ENCODE data around the gene UBE2QL1.

Gene UBE2QL1

DNA sequence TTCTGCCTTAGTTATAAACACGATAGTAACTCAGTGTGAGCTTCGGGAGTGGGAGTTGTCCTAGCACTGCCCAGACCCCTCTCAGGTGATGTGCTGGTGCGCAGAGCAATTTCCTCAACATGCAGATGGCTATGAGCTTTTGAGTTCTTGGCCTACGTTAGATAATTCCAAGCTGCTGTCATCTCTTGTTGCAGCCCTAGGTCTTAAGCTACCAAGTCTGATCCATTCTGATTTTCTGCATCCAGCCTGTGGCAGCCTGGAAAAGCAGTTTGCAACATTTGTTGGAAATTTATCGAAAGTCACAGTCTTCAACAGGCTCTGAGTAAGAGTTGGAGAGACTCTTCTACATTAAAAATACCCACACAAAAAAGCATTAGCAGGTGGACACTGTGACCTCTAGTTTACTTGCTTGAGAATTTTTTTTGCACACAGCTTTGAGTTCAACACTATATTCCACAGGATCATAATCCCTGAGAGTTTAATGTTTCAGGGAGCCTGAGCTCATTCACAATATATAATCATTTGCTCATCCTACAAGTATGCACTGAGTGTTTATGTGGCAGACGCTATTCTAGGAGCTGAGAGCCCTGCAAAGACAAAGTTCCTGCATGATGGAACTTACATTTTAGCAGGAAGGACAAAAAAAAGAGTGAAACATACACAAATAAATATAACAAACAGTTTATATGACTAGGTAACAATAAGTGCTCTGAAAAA lies 91.6 kb downstream of the UBE2QL1 start:
- FAIRE-seq = no peak

DNA sequence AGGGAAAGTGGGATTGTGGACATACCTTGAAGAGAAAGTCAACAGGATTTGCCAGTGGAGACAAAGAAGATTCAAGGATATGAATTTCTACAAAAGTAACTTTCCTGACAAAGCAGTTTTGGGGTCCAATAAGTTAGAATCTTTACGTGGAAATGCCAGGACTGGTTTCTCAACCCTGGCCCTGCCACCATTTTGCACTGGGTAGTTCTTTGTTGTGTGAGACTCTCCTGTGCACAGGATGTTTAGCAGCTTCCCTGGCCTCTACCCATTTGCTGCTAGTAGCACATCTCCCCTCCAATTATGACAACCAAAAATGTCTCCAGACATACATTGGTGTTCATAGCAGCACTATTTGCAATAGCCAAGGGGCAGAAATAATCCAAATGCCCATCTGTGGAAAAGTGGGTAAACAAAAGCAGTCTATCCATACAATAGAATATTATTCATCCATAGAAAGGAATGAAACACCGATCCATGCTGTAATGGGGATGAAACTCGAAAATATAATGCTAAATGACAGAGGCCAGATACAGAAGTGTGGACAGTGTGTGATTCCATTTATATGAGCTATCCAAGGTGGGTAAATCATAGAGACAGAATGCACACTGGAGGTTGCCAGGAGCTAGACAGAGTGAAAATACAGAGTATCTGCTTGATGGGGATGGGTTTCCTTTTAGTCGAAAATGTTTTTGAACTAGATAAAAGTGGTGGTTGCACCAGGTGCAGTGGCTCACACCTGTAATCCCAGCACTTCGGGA lies 92.8 kb downstream of the UBE2QL1 start:
- no peak for FAIRE-seq

DNA sequence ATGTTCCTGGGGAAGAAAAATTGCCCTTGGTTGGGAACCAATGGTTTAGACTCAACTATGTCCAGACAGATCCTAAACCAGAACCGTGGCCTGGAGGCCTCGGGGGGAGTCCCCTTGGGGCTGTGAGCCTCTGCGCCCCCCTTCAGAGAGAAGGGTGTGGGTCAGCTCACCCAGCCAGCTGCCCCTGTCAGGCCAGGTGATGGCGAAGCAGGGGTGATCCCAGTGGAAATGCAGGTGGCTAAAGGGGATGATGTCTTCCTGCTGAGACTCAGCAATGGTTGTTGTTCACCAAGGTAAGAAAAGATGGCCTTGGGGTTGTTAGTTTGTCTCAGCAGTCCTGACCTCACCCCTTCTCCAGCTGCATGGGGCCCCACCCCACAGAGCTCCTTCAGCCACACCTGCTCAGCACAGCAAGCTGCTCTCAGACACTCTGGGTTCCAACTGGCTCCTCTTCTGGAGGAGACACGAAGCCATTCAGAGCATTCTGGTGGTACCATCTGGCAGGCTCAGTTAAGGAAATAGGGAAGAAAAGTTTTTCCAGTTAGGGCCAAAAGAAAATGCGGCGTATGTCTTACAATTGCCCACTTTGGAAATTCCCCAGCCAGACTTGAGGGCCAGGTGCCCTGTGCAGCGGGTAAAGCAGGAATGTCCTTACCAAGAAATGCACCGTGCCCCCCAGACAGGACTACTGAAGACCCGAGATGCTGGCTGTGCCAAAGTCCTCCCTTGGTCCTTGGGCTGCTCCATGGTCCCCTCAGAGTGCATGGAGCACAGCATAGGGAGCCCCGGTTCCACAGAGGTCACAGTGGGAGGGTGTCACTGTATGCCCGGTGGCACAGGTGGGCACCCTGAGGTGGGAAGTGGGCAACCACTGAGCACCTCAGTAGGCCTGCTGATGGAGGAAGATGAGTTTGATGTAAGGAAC lies 94.0 kb downstream of the UBE2QL1 start:
- no peak for FAIRE-seq

DNA sequence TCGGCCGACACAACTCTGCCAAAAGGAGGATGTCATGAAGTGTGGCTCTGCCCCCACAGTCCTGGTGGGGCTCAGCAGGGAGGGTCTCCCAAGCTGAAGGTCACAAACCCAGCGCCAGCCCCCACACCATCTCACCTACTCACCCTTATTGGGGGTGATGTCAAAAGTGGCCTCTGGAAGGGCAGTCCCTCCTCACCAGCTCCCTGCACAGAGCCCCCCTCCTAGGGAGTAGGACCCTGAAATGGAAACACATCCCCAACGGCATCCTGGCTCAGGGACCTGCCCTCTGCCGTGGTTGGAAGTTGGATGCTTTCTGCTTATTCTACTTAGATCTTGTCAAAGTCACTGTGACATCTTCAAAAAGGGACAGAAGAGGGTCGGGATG lies 94.7 kb downstream of the UBE2QL1 start:
- FAIRE-seq = no peak

DNA sequence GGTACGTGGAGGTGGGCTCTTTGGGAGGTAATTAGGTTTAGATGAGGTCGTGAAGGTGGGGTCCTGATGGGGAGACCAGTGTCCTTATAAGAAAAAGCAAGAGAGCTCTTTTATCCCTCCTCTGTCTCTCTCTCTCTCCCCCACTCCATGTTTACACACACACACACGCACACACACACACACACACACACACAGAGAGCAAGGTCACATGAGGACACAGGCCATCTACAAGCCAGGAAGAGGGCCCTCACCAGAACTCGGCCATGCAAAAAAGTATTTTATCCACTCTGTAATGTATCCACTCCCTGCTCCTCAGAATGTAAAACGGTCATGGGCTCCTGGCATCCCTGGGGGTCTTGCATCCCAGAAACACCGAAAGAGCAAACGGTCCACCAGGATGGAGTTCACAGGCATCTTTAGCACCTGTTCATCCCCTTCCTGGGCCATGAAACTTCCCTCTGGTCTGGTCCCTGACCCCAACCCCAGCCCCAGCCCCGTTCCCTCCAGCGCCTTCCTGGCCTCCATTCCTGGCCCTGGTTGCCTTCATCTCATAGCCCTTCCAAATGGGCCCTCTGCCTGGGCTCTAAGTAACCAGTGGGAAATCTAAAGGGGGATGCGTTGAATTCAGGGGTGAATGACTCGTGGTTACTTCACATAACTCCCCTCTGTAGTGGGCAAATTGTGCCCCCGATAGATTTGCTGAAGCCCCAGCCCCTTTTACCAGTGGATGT lies 95.3 kb downstream of the UBE2QL1 start:
- FAIRE-seq = no peak
